ENCODE results near the gene ZDHHC12. TPM values are rescaled to one million over a fixed set of nuclear protein-coding genes. Genes with fewer than 3 reads are reported as not detected.

Gene ZDHHC12
- total RNA-seq, 1 experiment from 2014 or later = 39.7 TPM

- Mint-ChIP-seq H3K27ac (peak overlapping the region; percentile 90), H3K4me1 (peaks cover 10% of the 10 kb centered on the region), H3K36me3 (no peaks in the 10 kb centered on the region; the same call in 1 of the 2 replicates), H3K9me3 (no peaks in the 10 kb centered on the region), H3K4me3 (no peak overlapping the region), H3K27me3 (ENCODE audit: low read depth) (no peaks in the 10 kb centered on the region)
- no peak for TF ChIP-seq TEAD4 (CRISPR knock-in tag; IDR thresholded peaks at IDR 0.05)
- no peak for TF ChIP-seq ETV6 (CRISPR knock-in tag; IDR thresholded peaks at IDR 0.05)
- no peak for TF ChIP-seq GRHL2 (CRISPR knock-in tag; IDR thresholded peaks at IDR 0.05; ENCODE audit: insufficient replicate concordance, severe bottlenecking)
- TF ChIP-seq FOXK1 (CRISPR knock-in tag; IDR thresholded peaks at IDR 0.05) = no peak
- TF ChIP-seq ESRRA (CRISPR knock-in tag; IDR thresholded peaks at IDR 0.05; ENCODE audit: borderline replicate concordance) = no peak
- 0 out of 2 replicates have a peak, but pooled peaks have one; percentile 13 for TF ChIP-seq FOXP1 (CRISPR knock-in tag; IDR thresholded peaks at IDR 0.05; ENCODE audit: borderline replicate concordance)
- TF ChIP-seq USF1 (CRISPR knock-in tag; IDR thresholded peaks at IDR 0.05) = no peak
- no peak for TF ChIP-seq ATF2 (CRISPR knock-in tag; IDR thresholded peaks at IDR 0.05; ENCODE audit: borderline replicate concordance, low read depth)
- TF ChIP-seq ERG (CRISPR knock-in tag; IDR thresholded peaks at IDR 0.05) = no peak
- CTCF ChIA-PET = interaction anchor here (0.5 to 1.8 kb wide), 26 partner anchors 9 to 352 kb away, joined by 3 to 20 read pairs (median 4); partner anchors contain the start of genes ENDOG, PKN3, SH3GLB2 and SPOUT1
- DNase-seq (ENCODE audit: low spot score) = peak; percentile 50
- peak; percentile 87 for ATAC-seq
- POLR2A ChIA-PET = interaction anchor here (0.6 to 1.0 kb wide), 3 partner anchors 24 to 81 kb away, joined by 4 to 5 read pairs (median 4); no protein-coding TSS in a partner anchor
Observed at GRCh38 chr9:128764361-128764760, 40.4 kb upstream of the ZDHHC12 start.

- peaks cover 10% of the 10 kb centered on the region for H3K4me1 Mint-ChIP-seq
- ATAC-seq (no peak), DNase-seq (ENCODE audit: low spot score) (no peak)
- TF ChIP-seq TEAD4 (CRISPR knock-in tag; IDR thresholded peaks at IDR 0.05) (no peak), CREB1 (CRISPR knock-in tag; IDR thresholded peaks at IDR 0.05) (no peak), OVOL2 (CRISPR knock-in tag; IDR thresholded peaks at IDR 0.05; ENCODE audit: borderline replicate concordance) (no peak), MXD4 (CRISPR knock-in tag; IDR thresholded peaks at IDR 0.05; ENCODE audit: borderline replicate concordance) (no peak), HMGXB4 (CRISPR knock-in tag; IDR thresholded peaks at IDR 0.05) (no peak), ZNF281 (CRISPR knock-in tag; IDR thresholded peaks at IDR 0.05) (no peak), NR1H2 (CRISPR knock-in tag; IDR thresholded peaks at IDR 0.05) (no peak), SMAD3 (CRISPR knock-in tag; IDR thresholded peaks at IDR 0.05; ENCODE audit: borderline replicate concordance) (no peak)
- ChIA-PET CTCF (interaction anchor here (1.2 kb wide), 1 partner anchor 8 kb away, joined by 4 read pairs; no protein-coding TSS in a partner anchor), POLR2A (no interaction called here)
- H3K36me3 Mint-ChIP-seq = no peaks in the 10 kb centered on the region; the same call in 1 of the 2 replicates
- H3K27me3 Mint-ChIP-seq (ENCODE audit: low read depth) = no peaks in the 10 kb centered on the region
- H3K9me3 Mint-ChIP-seq = no peaks in the 10 kb centered on the region
- H3K4me3 Mint-ChIP-seq = no peak overlapping the region
- H3K27ac Mint-ChIP-seq = peak overlapping the region; percentile 69
Observed at GRCh38 chr9:128762671-128763449, 38.9 kb upstream of the ZDHHC12 start.
